ENCODE measurements around the gene LYPD3. TPM values are rescaled to one million over a fixed set of nuclear protein-coding genes. Genes with fewer than 3 reads are reported as not detected.
A peak's percentile ranks its signal among the peaks of the same experiment; 100 is the strongest.

The LYPD3 gene
- polyA plus RNA-seq, 1 of the 3 experiments (the other 2 are of a cell fraction) = 4.2 TPM

- no peaks in the 10 kb centered on the region for H3K36me3 ChIP-seq (replicated peaks in 1 of 2; ENCODE audit: control insufficient read depth in 1 of 2, insufficient read depth in 2 of 2, low read length in 1 of 2)
- no peak overlapping the region for H3K4me3 ChIP-seq (ENCODE audit: low read depth in 2 of 2, low read length in 1 of 2)
- peaks cover 0 to 10% of the 10 kb centered on the region in 2 experiments; a peak in 1 of 4 replicates for H3K4me1 ChIP-seq (ENCODE audit: control insufficient read depth in 1 of 2, insufficient read depth in 2 of 2, low read depth in 1 of 2, low read length in 1 of 2)
- H3K9me3 ChIP-seq = no peaks in the 10 kb centered on the region
- no peaks in the 10 kb centered on the region for H3K27me3 ChIP-seq (ENCODE audit: insufficient read depth)
- POLR2A ChIA-PET = no interaction called here
- 76% methylated on average over 6 of the region's 6 CpGs for WGBS (ENCODE audit: low lambda C conversion rate)
- no peak overlapping the region for H3K9ac ChIP-seq
- no peaks in the 10 kb centered on the region for H3K9me2 ChIP-seq
- H2AFZ ChIP-seq (ENCODE audit: low read depth) = peak overlapping the region; percentile 59; the same call in 1 of the 2 replicates
- no peaks in the 10 kb centered on the region for H4K20me1 ChIP-seq (ENCODE audit: insufficient read depth)
- peaks cover 8% of the 10 kb centered on the region for H3F3A ChIP-seq (replicated peaks; ENCODE audit: insufficient read depth)
- CTCF ChIA-PET = interaction anchor here (1.5 to 2.5 kb wide), 3 partner anchors 20 to 52 kb away, joined by 4 to 9 read pairs (median 4); no protein-coding TSS in a partner anchor
- H3K4me2 ChIP-seq = no peak overlapping the region
- H3K27ac ChIP-seq (ENCODE audit: low read depth in 2 of 2, low read length in 1 of 2) = no peak overlapping the region
- H3K79me2 ChIP-seq (ENCODE audit: insufficient read depth) = no peaks in the 10 kb centered on the region
- no peak for DNase-seq
- TF ChIP-seq ZBTB33 (IDR thresholded peaks at IDR 0.05; ENCODE audit: borderline replicate concordance, low read depth) = no peak
- no peak for TF ChIP-seq ELF1 (IDR thresholded peaks at IDR 0.05)
- no peak for TF ChIP-seq RAD21 (IDR thresholded peaks at IDR 0.05; ENCODE audit: low read length)
- TF ChIP-seq TCF12 (IDR thresholded peaks at IDR 0.05) = no peak
- TF ChIP-seq FOSL2 (IDR thresholded peaks at IDR 0.05; ENCODE audit: borderline replicate concordance, low read depth) = no peak
- no peak for TF ChIP-seq POLR2AphosphoS5 (IDR thresholded peaks at IDR 0.05; ENCODE audit: low read depth, low read length)
- TF ChIP-seq TAF1 (IDR thresholded peaks at IDR 0.05; ENCODE audit: borderline replicate concordance, low read depth, low read length) = no peak
- TF ChIP-seq YY1 (IDR thresholded peaks at IDR 0.05; ENCODE audit: low read depth) = no peak
- no peak for TF ChIP-seq GABPA (IDR thresholded peaks at IDR 0.05; ENCODE audit: low read depth)
- no peak for TF ChIP-seq FOXM1 (IDR thresholded peaks at IDR 0.05; ENCODE audit: low read depth)
- TF ChIP-seq FOXJ3 (CRISPR knock-in tag; IDR thresholded peaks at IDR 0.05) = no peak
- TF ChIP-seq CHD2 (IDR thresholded peaks at IDR 0.05; ENCODE audit: low read length, partially characterized antibody) = no peak
- TF ChIP-seq MEF2A (IDR thresholded peaks at IDR 0.05; ENCODE audit: borderline replicate concordance, low read depth) = no peak
- TF ChIP-seq RXRA (IDR thresholded peaks at IDR 0.05; ENCODE audit: borderline replicate concordance, low read depth) = no peak
- no peak for TF ChIP-seq NFIC (IDR thresholded peaks at IDR 0.05; ENCODE audit: borderline replicate concordance)
- no peak for TF ChIP-seq RCOR1 (IDR thresholded peaks at IDR 0.05; ENCODE audit: low read length)
- TF ChIP-seq JUND (IDR thresholded peaks at IDR 0.05) = no peak
- TF ChIP-seq SIN3A (IDR thresholded peaks at IDR 0.05; ENCODE audit: borderline replicate concordance, low read depth, low read length) = no peak
- TF ChIP-seq SMC3 (IDR thresholded peaks at IDR 0.05; ENCODE audit: low read depth, low read length) = no peak
- TF ChIP-seq EZH2phosphoT487 (IDR thresholded peaks at IDR 0.05; ENCODE audit: borderline replicate concordance, low read depth) = no peak
These were observed 1.9 kb upstream of the LYPD3 start for GRCh38 chr19:43467276-43467675.

GRCh38 chr19:43466793-43467192, 1.4 kb upstream of the LYPD3 start:
- no peak overlapping the region for H3K4me3 ChIP-seq (ENCODE audit: low read depth in 2 of 2, low read length in 1 of 2)
- TF ChIP-seq RXRA (IDR thresholded peaks at IDR 0.05; ENCODE audit: borderline replicate concordance, low read depth) (no peak), POLR2AphosphoS5 (IDR thresholded peaks at IDR 0.05; ENCODE audit: low read depth, low read length) (no peak), MXI1 (IDR thresholded peaks at IDR 0.05; ENCODE audit: low read depth, low read length) (no peak), TCF12 (IDR thresholded peaks at IDR 0.05) (no peak), GABPA (IDR thresholded peaks at IDR 0.05; ENCODE audit: low read depth) (no peak), ELF1 (IDR thresholded peaks at IDR 0.05) (no peak), YY1 (IDR thresholded peaks at IDR 0.05; ENCODE audit: low read depth) (no peak), JUND (IDR thresholded peaks at IDR 0.05) (no peak), USF1 (IDR thresholded peaks at IDR 0.05; ENCODE audit: borderline replicate concordance, low read depth) (no peak), FOXM1 (IDR thresholded peaks at IDR 0.05; ENCODE audit: low read depth) (no peak), GATA2 (CRISPR knock-in tag; IDR thresholded peaks at IDR 0.05) (no peak), EP300 (IDR thresholded peaks at IDR 0.05; ENCODE audit: borderline replicate concordance in 1 of 2, low read depth in 1 of 2, low read length in 1 of 2) (no peak), RFX5 (IDR thresholded peaks at IDR 0.05; ENCODE audit: low read length) (no peak), PBX3 (IDR thresholded peaks at IDR 0.05) (no peak)

More at GRCh38 chr19:43466793-43467192, 1.4 kb upstream of the LYPD3 start:
- H3F3A ChIP-seq (replicated peaks; ENCODE audit: insufficient read depth) = peaks cover 8% of the 10 kb centered on the region
- H3K4me1 ChIP-seq (ENCODE audit: control insufficient read depth in 1 of 2, insufficient read depth in 2 of 2, low read depth in 1 of 2, low read length in 1 of 2) = peaks cover 0 to 10% of the 10 kb centered on the region in 2 experiments; a peak in 1 of 4 replicates
- no peaks in the 10 kb centered on the region for H3K9me3 ChIP-seq
- H3K4me2 ChIP-seq = no peak overlapping the region
- H3K27ac ChIP-seq (ENCODE audit: low read depth in 2 of 2, low read length in 1 of 2) = no peak overlapping the region
- no peak for DNase-seq
- ChIA-PET POLR2A (no interaction called here), CTCF (interaction anchor here (1.7 to 2.5 kb wide), 4 partner anchors 20 to 53 kb away, joined by 4 to 14 read pairs (median 10); no protein-coding TSS in a partner anchor)
- 89% methylated on average over 1 of the region's 1 CpG for WGBS (ENCODE audit: low lambda C conversion rate)
- no peaks in the 10 kb centered on the region for H3K9me2 ChIP-seq
- no peaks in the 10 kb centered on the region for H3K27me3 ChIP-seq (ENCODE audit: insufficient read depth)
- H3K36me3 ChIP-seq (replicated peaks in 1 of 2; ENCODE audit: control insufficient read depth in 1 of 2, insufficient read depth in 2 of 2, low read length in 1 of 2) = no peaks in the 10 kb centered on the region
- H4K20me1 ChIP-seq (ENCODE audit: insufficient read depth) = no peaks in the 10 kb centered on the region
- no peaks in the 10 kb centered on the region for H3K79me2 ChIP-seq (ENCODE audit: insufficient read depth)
- H3K9ac ChIP-seq = no peak overlapping the region
- H2AFZ ChIP-seq (ENCODE audit: low read depth) = no peak overlapping the region

Data from SK-N-SH (cell line).